ENCODE measurements around the gene SLC43A3.
A peak's percentile ranks its signal among the peaks of the same experiment; 100 is the strongest.

Gene SLC43A3

GRCh38 chr11:57426929-57427726, at the start of gene SLC43A3:
TSS of gene SLC43A3 (minus strand) at chr11:57427121. CDS start at chr11:57426172, 949 bp downstream.
- peak; percentile 79 for DNase-seq

- peak; percentile 42 for DNase-seq
Measured at GRCh38 chr11:57476047-57476756, 49.3 kb upstream of the SLC43A3 start.

GRCh38 chr11:57475671-57476046, 48.7 kb upstream of the SLC43A3 start:
- DNase-seq = no peak

DNA sequence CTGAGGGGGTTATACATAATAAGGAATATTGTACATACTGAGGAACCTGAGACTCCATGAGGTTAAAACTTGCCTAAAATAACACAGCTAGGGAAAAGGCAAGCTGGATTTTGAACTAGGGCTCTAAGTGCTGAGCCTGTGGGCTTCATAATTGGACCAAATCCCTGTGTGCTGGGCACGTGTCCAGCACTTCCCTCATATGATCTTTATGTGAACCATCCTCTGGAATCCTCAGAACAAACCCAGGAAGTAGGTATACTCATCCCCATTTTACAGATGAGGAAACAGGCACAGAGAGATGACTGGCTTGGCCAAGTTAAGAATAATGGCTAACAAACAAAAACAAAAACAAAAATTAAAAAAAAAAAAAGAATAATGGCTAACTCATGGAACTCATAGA, 48.3 kb upstream of the SLC43A3 start:
- DNase-seq = no peak

GRCh38 chr11:57474803-57475115, 47.8 kb upstream of the SLC43A3 start:
- no peak for DNase-seq

DNA sequence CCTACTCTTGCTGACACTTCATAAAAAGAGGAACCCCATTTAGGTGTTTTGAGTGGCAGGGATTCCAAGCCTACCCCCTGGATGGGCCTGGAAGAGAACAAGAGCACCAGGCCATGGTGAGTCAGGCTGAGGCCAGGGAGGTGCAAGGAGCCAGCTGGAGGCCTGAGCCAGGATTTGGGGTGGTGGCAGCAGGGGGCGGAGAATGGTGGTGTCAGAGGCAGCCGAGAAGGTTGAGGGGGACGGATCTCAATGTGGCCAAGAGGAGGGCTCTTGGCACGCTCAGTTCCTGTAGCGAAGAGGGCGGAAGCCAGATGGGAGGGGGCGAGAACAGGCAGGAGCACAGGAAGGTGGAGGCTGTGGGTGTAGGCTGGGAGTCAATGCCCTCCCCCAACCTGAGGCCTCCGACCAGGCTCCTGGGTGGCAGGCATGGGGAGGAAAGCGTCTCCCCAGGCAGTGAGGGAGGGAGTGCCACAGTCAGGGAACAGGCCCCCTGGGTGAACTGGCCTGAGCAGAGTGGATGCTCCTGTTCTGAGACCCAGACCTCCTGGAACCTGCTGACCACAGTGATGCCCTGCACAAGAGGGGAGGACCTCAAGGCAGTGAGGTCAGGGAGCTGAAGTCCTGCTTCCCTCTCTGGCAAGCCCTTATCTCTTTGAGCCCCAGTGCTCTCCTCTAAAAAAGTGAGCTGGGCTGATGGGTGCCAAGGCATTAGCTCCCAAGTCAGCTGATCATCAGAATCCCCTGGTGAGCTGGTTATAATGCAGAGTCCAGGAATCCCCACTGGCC, 47.3 kb upstream of the SLC43A3 start:
- peak; percentile 68 for DNase-seq

GRCh38 chr11:57473285-57473841, 46.4 kb upstream of the SLC43A3 start:
- DNase-seq = no peak

DNA sequence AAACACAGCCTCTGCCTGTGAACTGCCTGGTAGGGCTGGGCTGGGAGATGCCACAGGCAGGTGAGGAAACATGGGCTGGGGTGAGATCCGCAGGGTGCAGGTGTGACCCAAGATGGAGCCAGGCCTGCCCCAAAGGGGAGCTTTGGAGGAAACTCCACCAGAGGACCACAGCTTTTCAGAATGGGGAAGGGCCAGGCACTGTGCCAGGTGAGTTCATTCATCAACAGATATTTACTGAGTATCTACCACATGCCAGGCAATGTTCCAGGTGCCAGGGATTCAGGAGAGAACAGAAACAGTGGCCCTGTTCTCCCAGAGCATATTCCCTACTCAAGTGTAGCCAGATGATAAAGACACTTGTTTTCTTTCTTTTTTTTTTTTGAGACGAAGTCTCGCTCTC, 44.6 kb upstream of the SLC43A3 start:
- DNase-seq = no peak

GRCh38 chr11:57469268-57469667, 42.3 kb upstream of the SLC43A3 start:
- DNase-seq = no peak

DNA sequence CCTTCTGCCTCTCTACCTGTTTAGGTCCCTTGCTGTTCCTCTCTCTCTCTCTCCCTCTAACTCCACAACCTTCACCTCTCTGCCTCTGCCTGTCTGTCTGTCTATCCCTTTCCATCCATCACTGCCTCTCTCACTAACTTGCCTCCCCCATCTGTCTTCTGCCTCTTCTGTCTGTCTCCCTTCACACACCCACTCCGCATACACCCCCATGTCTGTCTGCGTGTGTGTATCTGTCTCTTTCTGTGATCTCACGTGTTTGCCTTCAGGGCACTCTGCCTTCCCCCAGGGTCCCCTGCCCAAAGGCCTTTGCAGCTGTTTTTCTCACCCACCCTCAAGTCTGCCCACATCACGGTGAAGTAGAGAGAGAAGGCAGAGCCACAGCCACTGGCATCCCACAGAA, 41.4 kb upstream of the SLC43A3 start:
- DNase-seq = no peak

- no peak for DNase-seq
Measured at GRCh38 chr11:57467508-57468157, 40.7 kb upstream of the SLC43A3 start.

GRCh38 chr11:57466680-57467079, 39.8 kb upstream of the SLC43A3 start:
- no peak for DNase-seq

- no peak for DNase-seq
Measured at GRCh38 chr11:57464539-57465181, 37.7 kb upstream of the SLC43A3 start.

DNA sequence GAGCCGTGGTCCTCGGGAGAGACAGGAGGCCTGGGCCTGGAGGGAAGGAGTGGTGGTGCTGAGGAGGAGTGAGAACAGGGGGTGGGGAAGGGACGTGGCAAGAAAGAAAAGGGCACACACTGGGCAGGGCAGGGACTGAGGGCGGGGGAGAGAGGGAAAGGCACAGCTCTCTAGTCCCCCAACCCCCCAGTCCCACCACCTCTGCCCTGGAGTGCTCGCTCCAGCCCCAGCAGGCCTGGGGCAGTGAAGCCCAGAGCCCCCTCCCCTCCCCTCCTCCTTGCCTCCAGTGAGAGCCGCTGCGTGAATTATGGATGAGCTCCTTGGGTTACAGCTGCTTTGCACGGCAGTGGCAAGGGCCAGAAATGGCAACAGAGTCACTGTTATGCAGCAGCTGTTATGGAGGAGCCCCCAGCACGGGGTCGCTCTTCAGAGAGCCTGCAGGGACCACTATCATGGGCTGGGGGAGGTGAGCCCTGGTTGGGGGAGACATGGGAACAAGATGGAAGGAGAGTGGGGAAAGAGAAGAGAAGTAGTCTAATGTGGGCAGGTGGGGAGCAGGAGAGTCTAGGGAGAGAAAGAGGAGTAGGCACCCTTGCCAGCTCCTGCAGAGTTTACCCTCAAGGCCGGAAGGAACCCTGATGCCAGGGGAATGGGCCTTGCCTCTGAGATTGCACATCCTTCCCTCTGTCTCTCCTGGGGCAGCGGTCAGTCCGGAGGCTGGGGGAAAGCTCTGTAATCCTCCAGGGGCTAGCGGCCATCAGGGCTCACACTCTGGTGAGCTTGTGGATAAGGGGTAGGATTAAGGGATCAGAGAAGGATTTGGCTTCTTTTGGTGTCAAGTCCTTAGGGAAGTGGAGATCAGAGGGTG, 37.0 kb upstream of the SLC43A3 start:
- no peak for DNase-seq

DNA sequence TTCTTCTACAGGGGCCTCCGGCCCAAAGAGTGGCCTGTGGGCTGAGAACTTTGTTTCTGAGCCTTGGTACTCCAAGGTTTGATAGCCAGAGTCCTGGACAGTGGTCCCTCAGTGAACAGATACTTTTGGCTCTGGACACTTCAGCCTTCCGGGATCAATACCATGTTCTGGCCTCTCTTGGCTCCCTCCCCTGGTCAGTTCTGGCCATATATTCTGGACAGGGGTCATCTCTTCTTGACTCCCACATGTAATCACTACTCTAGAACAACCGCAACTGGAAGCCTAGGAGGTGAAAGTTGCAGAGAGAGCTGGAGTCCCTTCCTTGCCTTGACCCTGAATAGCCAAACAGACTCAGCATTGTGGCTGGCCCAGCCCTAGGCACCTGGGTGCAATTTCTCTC, 35.7 kb upstream of the SLC43A3 start:
- no peak for DNase-seq

DNA sequence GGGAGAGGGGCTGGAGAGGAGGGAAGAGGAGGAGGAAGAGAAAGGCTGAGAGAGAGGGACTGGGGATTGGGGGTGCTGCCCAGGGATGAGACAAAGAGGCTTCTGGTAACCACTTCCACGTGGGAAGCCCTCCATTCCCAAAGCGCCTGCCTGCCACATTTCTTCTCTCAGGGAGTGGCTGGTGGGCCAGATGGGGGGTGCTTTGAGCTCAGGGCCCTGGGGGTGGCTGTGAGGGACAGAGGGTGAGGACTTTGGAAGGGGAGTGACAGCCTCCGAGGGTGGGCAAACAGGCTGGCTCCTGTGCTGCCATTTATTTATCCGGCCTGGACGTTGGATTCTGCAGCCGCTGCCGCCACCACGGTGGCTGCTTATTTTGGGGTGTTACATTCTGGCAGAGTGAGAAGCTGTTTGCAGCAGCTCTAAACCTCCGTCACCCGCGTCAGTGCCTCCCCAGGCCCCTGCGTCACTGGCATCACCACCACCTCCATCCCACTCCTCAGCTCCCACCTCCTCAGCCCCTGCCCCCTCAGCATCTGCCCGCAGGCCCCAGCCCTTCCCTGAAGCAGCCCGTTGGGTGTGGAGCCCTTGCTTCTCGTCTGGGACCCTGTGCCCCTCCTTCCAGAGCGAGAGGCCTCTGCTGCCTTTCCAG, 35.0 kb upstream of the SLC43A3 start:
- DNase-seq = no peak

- no peak for DNase-seq
Measured at GRCh38 chr11:57460758-57461749, 34.1 kb upstream of the SLC43A3 start.

GRCh38 chr11:57460022-57460757, 33.3 kb upstream of the SLC43A3 start, which contains the start of gene RTN4RL2:
TSS of gene RTN4RL2 (plus strand) at chr11:57460528. CDS start at chr11:57460866, 338 bp downstream.
- DNase-seq = peak; percentile 41

Measured in CD4-positive, alpha-beta T cell treated with Interleukin-6 for 4 hours (primary cell).